Spinal cord (tissue), 10 donors: ENCODE measurements around the gene MIOS. TPM values are rescaled to one million over a fixed set of nuclear protein-coding genes. Genes with fewer than 3 reads are reported as not detected.

Experiments
- DNase-seq, 6 donors: peaks; one replicate each; pipeline versions ENCODE4 v3.0.0 to v3.0.0-alpha.2; 2013 to 2015; ENCODE audit warnings: low spot score in 6 of 6, low read depth in 4 of 6
- H3K27ac ChIP-seq: one replicate; pipeline ENCODE4 v1.5.1; 2013; ENCODE audit warnings: low read depth, low read length, control low read depth
- H3K27me3 ChIP-seq: one replicate; pipeline ENCODE4 v1.6.1; 2013; ENCODE audit warnings: low read length; ENCODE audit not compliant: control insufficient read depth, insufficient read depth
- H3K36me3 ChIP-seq: one replicate; pipeline ENCODE4 v1.6.1; 2013; ENCODE audit warnings: low read length; ENCODE audit not compliant: control insufficient read depth, insufficient read depth
- H3K4me1 ChIP-seq: one replicate; pipeline ENCODE4 v1.6.1; 2013; ENCODE audit warnings: low read length; ENCODE audit not compliant: control insufficient read depth, insufficient read depth
- H3K4me3 ChIP-seq: one replicate; pipeline ENCODE4 v1.5.1; 2013; ENCODE audit warnings: low read depth, low read length, control low read depth
- H3K9me3 ChIP-seq: one replicate; pipeline ENCODE4 v1.6.1; 2013; ENCODE audit warnings: low read length; ENCODE audit not compliant: control insufficient read depth, insufficient read depth
- WGBS: methylation state at CpG from one replicate; pipeline ENCODE4 v1.1.5; 2013; ENCODE audit warnings: missing lambda C conversion rate; ENCODE audit not compliant: insufficient coverage; 5-methylcytosine and 5-hydroxymethylcytosine counted together
- long read RNA-seq, 4 donors: transcript quantifications; one replicate each; lab custom pipeline, GENCODE V29; 2026
- polyA plus RNA-seq, 2 donors: library from polyadenylated mRNA; unstranded; fragments of 120-200 nt; gene quantifications; one replicate each; pipeline ENCODE4 v1.2.1, GENCODE V29; 2013; ENCODE audit not compliant: insufficient read length in 2 of 2
- total RNA-seq, 2 donors: library from RNA; depleted of rRNA in 1 of 2; stranded (reverse); fragments of 120-200 nt in 1 of 2; fragments of >200 nt in 1 of 2; gene quantifications; one replicate each; pipeline versions ENCODE4 v1.2.3 to v1.2.4, GENCODE V29; 2013 to 2014
- donor health status: healthy.

The MIOS gene
- total RNA-seq, result 10 to 100 TPM; 35.2 to 60.4 TPM
- 10 to 100 TPM; 23.4 to 31.0 TPM for polyA plus RNA-seq
- long read RNA-seq, donor 1, partial matches to known transcripts, result 7 of 7 reads
- long read RNA-seq, donor 1, other reads (novel, unspliced or antisense), result 0 of 7 reads
- long read RNA-seq, donor 2, result 0 reads
- long read RNA-seq, donor 3, partial matches to known transcripts, result 0 of 2 reads
- long read RNA-seq, donor 3, other reads (novel, unspliced or antisense), result 0 of 2 reads
- long read RNA-seq, donor 4, partial matches to known transcripts, result 0 of 4 reads
- long read RNA-seq, donor 4, other reads (novel, unspliced or antisense), result 0 of 4 reads

DNA sequence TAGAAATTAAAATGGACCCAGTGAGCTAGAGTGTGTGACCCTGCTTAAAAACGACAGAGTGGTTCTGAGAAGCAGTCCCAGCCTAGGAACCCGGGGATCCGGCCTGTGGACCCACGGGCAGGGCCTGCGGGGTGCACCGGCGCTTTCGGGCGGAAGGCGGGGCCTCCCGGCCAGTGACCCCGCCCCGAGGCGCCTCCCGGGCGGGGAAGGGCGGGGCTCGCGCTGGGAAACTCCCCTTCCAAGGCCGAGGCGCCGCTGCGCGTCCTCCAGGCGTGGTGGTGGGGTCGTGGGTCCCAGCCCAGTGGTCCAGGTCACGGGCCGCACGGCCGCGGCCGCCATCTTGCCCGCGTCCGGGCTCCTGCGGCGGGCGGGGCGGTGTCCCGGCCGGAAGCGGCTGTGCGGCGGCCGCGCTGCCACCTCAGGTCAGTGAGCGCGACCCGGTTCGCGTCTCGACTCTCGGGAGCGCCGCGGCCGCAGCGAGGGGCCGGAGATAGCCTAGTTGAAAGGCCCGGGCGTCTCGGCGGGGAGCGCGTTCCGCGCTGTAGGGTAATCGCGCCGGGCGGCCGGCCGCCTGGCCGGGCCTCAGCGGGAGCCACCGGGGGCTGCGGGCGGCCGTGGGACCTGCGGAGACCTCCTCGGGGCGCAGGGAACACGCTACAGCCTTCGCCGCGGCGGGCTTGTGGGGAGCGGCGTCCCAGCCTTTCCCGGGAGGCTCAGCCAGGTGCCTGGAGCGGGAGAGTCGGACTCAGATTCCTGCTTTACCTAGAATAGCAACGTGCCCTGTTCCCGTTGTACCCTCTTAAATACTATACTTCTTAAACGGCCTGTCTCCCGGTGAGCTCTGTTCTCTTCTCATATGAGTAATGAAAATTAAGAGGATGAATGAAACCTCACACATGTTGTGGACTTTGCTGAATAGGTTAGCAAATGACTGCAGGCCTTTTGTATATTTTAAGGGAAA, at the start of gene MIOS:
MIOS (plus strand) TSS at position 234 of the 961 bp plus-strand sequence. CDS start 5,592 bp downstream, outside the sequence.
- peak in 5 of 6 donors; percentile 46 to 90 (median 70) for DNase-seq
- Histone ChIP-seq H3K27ac (peak within 1 kb of the TSS; percentile 70), H3K27me3 (no peaks in the 10 kb centered on the region), H3K9me3 (no peaks in the 10 kb centered on the region), H3K4me3 (peak within 1 kb of the TSS; percentile 72), H3K36me3 (no peaks in the 10 kb centered on the region), H3K4me1 (no peaks in the 10 kb centered on the region)
- under 1% methylated on average over 90 of the region's 96 CpGs for WGBS

DNA sequence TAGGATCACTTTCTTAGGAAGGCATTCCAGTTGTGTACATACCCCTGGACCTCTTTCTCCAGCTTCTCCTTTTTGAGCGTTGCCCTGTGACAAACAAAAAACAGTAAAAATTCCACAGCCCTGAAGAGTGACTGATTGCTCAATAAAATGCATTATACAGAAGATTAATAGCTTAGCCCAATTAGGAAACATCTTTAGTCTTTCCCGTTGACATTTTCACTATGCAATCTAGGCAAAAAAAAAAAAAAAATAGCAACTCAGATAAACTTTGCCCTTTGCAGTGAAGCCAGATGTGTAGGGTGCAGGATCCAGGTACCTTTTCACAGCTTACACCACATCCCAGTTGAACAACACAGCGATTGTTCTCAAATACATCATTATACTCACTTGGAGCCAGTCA, 48.9 kb upstream of the MIOS start:
- no peak overlapping the region for H3K4me3 ChIP-seq
- no peak overlapping the region for H3K27ac ChIP-seq
- no CpG with 5 or more reads among the region's 3 CpGs for WGBS
- DNase-seq, result no peak
- H3K27me3 ChIP-seq, result no peaks in the 10 kb centered on the region
- no peaks in the 10 kb centered on the region for H3K9me3 ChIP-seq
- no peaks in the 10 kb centered on the region for H3K36me3 ChIP-seq
- no peaks in the 10 kb centered on the region for H3K4me1 ChIP-seq

DNA sequence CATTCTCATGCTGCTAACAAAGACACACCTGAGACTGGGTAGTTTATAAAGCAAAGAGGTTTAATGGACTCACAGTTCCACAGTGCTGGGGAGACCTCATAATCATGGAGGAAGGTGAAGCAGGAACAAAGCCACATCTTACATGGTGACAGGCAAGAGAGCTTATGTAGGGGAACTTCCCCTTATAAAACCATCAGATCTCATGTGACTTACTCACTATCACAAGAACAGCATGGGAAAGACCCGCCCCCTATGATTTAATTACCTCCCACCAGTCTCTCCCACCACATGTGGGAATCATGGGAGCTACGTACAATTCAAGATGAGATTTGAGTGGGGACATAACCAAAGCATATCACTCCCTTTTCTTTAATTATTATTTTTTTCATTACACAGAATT, 47.6 kb upstream of the MIOS start:
- DNase-seq, result no peak
- no CpG with 5 or more reads among the region's 2 CpGs for WGBS
- Histone ChIP-seq H3K27ac (no peak overlapping the region), H3K4me1 (no peaks in the 10 kb centered on the region), H3K36me3 (no peaks in the 10 kb centered on the region), H3K27me3 (no peaks in the 10 kb centered on the region), H3K4me3 (no peak overlapping the region), H3K9me3 (no peaks in the 10 kb centered on the region)

DNA sequence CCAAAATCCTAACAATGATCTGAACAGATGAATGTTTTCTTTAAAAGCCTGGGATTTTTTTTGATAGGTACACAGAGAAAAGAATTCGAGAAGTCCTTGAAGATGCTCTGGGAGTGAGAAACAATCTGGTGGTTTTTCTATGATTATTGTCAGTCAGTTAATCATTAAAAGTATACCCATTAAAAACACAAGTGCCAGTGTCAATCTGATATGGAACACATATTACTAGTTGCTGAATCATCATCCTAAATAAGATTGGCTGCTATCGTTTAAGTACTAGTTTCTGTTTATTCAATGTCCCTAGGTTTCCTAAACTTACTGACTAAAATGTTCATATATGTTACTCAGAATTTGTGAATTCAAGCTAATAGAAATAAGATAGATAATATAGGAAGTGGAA, 47.2 kb upstream of the MIOS start:
- Histone ChIP-seq H3K4me3 (no peak overlapping the region), H3K36me3 (no peaks in the 10 kb centered on the region), H3K4me1 (no peaks in the 10 kb centered on the region), H3K27ac (no peak overlapping the region), H3K27me3 (no peaks in the 10 kb centered on the region), H3K9me3 (no peaks in the 10 kb centered on the region)
- no peak for DNase-seq
- no CpG with 5 or more reads among the region's 2 CpGs for WGBS

DNA sequence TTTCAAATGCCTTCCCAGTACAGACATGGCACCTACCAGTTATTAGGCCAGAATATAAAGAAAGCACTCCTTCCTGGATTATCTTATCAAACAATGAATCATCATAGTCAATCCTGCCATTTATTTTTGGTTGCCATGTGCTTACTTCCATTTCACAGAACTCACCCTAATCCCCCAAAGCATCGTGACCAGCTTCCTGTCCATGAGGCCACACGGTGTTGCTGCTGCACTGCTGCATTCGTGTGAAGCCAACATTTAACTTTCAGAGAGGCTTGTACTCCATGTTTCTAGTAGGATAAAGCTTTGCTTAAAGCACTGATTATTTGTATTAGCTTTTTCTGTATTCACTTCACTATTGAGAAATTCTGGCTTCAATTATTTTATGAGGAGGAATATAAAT, 45.4 kb upstream of the MIOS start:
- WGBS, result 53% methylated on average over 3 of the region's 3 CpGs

DNA sequence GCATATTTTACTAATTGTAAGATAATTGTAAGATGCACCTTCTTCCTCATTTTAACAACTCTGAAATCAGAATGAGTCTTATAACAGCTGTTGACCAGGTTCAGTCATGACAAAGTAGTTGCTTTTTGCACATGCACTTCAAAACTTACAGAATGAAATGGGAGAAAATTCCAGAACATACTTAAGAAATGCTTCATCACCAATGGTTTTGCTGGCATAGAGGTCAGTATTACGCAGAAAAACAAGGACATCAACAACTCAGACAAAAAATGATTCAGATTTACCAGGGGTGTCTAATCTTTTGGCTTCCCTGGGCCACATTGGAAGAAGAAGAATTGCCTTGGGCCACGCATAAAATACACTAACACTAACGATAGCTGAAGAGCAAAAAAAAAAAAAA, 44.3 kb upstream of the MIOS start:
- no CpG with 5 or more reads among the region's 3 CpGs for whole genome bisulfite sequencing
- Histone ChIP-seq H3K27ac (no peak overlapping the region), H3K27me3 (no peaks in the 10 kb centered on the region), H3K36me3 (no peaks in the 10 kb centered on the region), H3K4me1 (no peaks in the 10 kb centered on the region), H3K4me3 (no peak overlapping the region), H3K9me3 (no peaks in the 10 kb centered on the region)
- DNase-seq, result no peak

More for the DNA sequence above, 45.4 kb upstream of the MIOS start:
- DNase-seq, result no peak
- H3K4me3 ChIP-seq, result no peak overlapping the region
- no peaks in the 10 kb centered on the region for H3K27me3 ChIP-seq
- H3K9me3 ChIP-seq, result no peaks in the 10 kb centered on the region
- no peak overlapping the region for H3K27ac ChIP-seq
- no peaks in the 10 kb centered on the region for H3K4me1 ChIP-seq
- H3K36me3 ChIP-seq, result no peaks in the 10 kb centered on the region

DNA sequence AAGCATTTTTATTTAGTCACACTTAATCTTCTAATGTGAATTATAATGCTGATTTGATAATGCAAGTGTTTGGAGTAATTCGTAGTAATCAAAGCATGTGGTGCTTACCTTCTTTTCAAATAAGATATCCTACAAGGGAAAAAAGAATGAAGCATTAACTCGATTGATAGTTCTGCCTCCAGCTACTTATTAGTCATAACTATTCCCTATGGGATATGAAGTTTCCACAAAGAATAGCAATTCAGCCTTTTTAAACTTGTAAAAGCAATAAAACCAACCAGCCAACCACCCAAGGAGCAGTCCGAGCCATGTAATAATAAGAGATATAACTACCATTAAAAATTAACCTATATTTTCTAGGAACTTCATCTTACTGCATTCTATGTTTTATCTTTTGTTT, 42.6 kb upstream of the MIOS start:
- no peaks in the 10 kb centered on the region for H3K4me1 ChIP-seq
- no peak for DNase-seq

DNA sequence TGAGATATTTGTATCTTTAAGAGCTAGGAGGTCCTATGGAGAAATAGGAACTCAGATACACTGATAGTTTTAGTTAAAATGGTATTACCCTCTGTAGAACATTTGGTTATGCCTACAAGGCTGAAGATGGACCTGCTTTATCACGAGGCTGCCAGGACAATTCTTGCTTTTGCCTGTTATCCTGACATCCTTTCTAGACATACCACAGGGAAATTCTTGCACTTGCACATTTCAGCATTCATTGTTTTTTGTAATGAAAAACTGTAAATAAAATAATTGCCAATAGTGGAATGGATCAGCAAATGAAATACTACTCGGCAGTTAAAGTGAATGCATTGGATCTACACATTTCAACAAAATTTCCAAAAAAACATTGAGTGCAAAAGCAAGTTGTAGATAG, 40.7 kb upstream of the MIOS start:
- H3K4me1 ChIP-seq, result no peaks in the 10 kb centered on the region
- WGBS, result no CpG with 5 or more reads among the region's 2 CpGs
- H3K36me3 ChIP-seq, result no peaks in the 10 kb centered on the region
- no peaks in the 10 kb centered on the region for H3K27me3 ChIP-seq
- no peaks in the 10 kb centered on the region for H3K9me3 ChIP-seq
- DNase-seq, result no peak
- no peak overlapping the region for H3K27ac ChIP-seq
- H3K4me3 ChIP-seq, result no peak overlapping the region

More for the DNA sequence above, 42.6 kb upstream of the MIOS start:
- Histone ChIP-seq H3K4me3 (no peak overlapping the region), H3K36me3 (no peaks in the 10 kb centered on the region), H3K27ac (no peak overlapping the region), H3K27me3 (no peaks in the 10 kb centered on the region), H3K9me3 (no peaks in the 10 kb centered on the region)
- no CpG with 5 or more reads among the region's 3 CpGs for WGBS

DNA sequence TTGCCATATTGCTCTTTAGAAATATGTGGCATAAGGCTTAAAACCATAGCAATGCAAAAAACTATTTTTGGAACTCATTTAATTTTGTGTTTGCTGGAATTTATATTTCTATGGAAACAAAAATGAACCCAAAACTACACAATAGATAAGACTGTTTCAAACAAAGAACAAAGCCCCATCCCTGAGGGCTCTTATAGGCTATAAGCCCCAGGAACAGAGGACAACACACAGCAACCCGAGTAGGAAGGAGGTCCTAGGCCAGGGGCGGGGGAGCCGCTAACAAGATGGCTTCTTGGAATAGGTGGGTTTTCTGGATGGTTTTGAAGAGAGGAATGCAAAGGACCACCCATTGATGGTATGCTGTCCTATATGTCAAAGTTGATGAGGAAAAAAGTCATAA, 39.6 kb upstream of the MIOS start:
- Histone ChIP-seq H3K4me1 (no peaks in the 10 kb centered on the region), H3K9me3 (no peaks in the 10 kb centered on the region), H3K36me3 (no peaks in the 10 kb centered on the region), H3K4me3 (no peak overlapping the region), H3K27ac (no peak overlapping the region), H3K27me3 (no peaks in the 10 kb centered on the region)
- 93% methylated on average over 3 of the region's 3 CpGs for WGBS
- DNase-seq, result no peak
